ENCODE results near the gene SS18L1. TPM values are rescaled to one million over a fixed set of nuclear protein-coding genes. Genes with fewer than 3 reads are reported as not detected.
A peak's percentile ranks its signal among the peaks of the same experiment; 100 is the strongest.

SS18L1 gene
- total and polyA plus RNA-seq, 10 of the 15 experiments (the other 5 are each of a cell fraction or from before 2014, with no cell fraction given) = 1.8 to 20.0 (median 6.6) TPM

GRCh38 chr20:62181808-62182207 lies 38.2 kb downstream of the SS18L1 start:
- Histone ChIP-seq H3K9ac (ENCODE audit: control insufficient read depth, insufficient read depth, low read length) (peak overlapping the region; percentile 85), H3K79me2 (ENCODE audit: control insufficient read depth, insufficient read depth, low read length) (peaks cover 30% of the 10 kb centered on the region), H3K36me3 (ENCODE audit: control insufficient read depth in 2 of 2, insufficient read depth in 2 of 2, low read length in 1 of 2) (no peaks in the 10 kb centered on the region; a peak in 3 of 4 replicates), H3K27me3 (replicated peaks in 1 of 2; ENCODE audit: control insufficient read depth in 2 of 2, insufficient read depth in 2 of 2, low read length in 1 of 2) (no peaks in the 10 kb centered on the region), H3K4me2 (ENCODE audit: control insufficient read depth, insufficient read depth) (peak overlapping the region; percentile 46), H2AFZ (ENCODE audit: control insufficient read depth, low read depth, low read length) (no peak overlapping the region), H3K27ac (ENCODE audit: control insufficient read depth, insufficient read depth) (peak overlapping the region; percentile 78), H3K4me1 (ENCODE audit: control insufficient read depth, insufficient read depth, low read length) (no peaks in the 10 kb centered on the region), H3K4me3 (peak overlapping the region; percentile 100), H4K20me1 (ENCODE audit: control insufficient read depth, insufficient read depth) (no peaks in the 10 kb centered on the region), H3K9me3 (replicated peaks; ENCODE audit: control insufficient read depth, insufficient read depth, low read length) (no peaks in the 10 kb centered on the region)
- in situ Hi-C loops (cut with MboI) = no loop called here
- ChIA-PET SMC1A (ENCODE audit: uncharacterized antibody, unreplicated experiment) (no interaction called here), CTCF (no interaction called here), POLR2A (interaction anchor here (0.6 to 1.0 kb wide), 2 partner anchors 40 to 160 kb away, joined by 3 read pairs; no protein-coding TSS in a partner anchor), RAD21 (ENCODE audit: unreplicated experiment) (no interaction called here)
- BruUV-seq (replicated peaks) = no TSS peak
- no peak for DNase-seq (ENCODE audit: low read depth, low spot score)
- no peak for ATAC-seq
- TF ChIP-seq GATAD2B (conservative IDR thresholded peaks at IDR 0.05; ENCODE audit: low read depth) (no peak), SMARCA5 (IDR thresholded peaks at IDR 0.05) (no peak), YBX1 (IDR thresholded peaks at IDR 0.05) (no peak), SKIL (IDR thresholded peaks at IDR 0.05; ENCODE audit: low read depth, poor library complexity, severe bottlenecking) (no peak), NFYA (IDR thresholded peaks at IDR 0.05; ENCODE audit: borderline replicate concordance, low read depth, low read length) (no peak), FOS (IDR thresholded peaks at IDR 0.05; ENCODE audit: borderline replicate concordance, extremely low read depth, insufficient read length) (no peak), ZNF207 (IDR thresholded peaks at IDR 0.05; ENCODE audit: borderline replicate concordance) (no peak), WRNIP1 (IDR thresholded peaks at IDR 0.05; ENCODE audit: borderline replicate concordance, low read depth, low read length) (no peak), BCL11A (IDR thresholded peaks at IDR 0.05; ENCODE audit: low read depth, low read length) (no peak), SMAD5 (IDR thresholded peaks at IDR 0.05; ENCODE audit: low read depth) (no peak), SRF (IDR thresholded peaks at IDR 0.05; ENCODE audit: low read depth in 2 of 2, low read length in 2 of 2) (no peak), HDAC6 (IDR thresholded peaks at IDR 0.05; ENCODE audit: unreplicated experiment) (no peak)
- TF ChIP-seq, protein P1, sequence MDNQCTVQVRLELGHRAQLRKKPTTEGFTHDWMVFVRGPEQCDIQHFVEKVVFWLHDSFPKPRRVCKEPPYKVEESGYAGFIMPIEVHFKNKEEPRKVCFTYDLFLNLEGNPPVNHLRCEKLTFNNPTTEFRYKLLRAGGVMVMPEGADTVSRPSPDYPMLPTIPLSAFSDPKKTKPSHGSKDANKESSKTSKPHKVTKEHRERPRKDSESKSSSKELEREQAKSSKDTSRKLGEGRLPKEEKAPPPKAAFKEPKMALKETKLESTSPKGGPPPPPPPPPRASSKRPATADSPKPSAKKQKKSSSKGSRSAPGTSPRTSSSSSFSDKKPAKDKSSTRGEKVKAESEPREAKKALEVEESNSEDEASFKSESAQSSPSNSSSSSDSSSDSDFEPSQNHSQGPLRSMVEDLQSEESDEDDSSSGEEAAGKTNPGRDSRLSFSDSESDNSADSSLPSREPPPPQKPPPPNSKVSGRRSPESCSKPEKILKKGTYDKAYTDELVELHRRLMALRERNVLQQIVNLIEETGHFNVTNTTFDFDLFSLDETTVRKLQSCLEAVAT (IDR thresholded peaks at IDR 0.05) = no peak
- intact Hi-C loops (cut with micrococcal nuclease; ENCODE audit: unreplicated experiment) = loop anchor here (10.0 kb wide), 2 partner anchors 57 to 203 kb away; partner anchors contain the start of genes LSM14B and RPS21
- peak; percentile 41 for FAIRE-seq
- WGBS (ENCODE audit: insufficient coverage, insufficient replicate concordance, low lambda C conversion rate, missing lambda C conversion rate) = 69% methylated on average over 2 of the region's 2 CpGs
